Measurements from ENCODE around the gene EMX1.

DNA sequence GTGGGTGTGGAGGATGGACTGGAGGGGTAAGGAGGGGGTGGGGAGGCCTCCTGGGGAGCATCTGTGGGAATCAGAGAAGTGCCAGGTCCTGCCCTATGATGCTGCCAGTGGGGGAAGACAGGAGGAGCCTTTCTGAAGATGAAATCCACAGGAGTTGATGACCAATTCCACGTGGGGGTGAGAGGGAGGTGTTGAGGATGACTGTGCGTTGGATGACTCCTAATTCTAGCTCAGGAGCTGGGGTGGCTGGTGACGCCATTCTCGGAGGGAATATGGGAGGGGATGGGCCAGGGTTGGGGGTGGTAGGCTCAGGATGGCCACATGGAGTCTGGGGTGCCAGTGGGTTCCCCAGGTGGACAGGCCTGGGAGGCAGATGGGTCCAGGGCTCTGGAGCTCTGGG lies 32.3 kb downstream of the EMX1 start:
- TF ChIP-seq POLR2AphosphoS5 (IDR thresholded peaks at IDR 0.05; ENCODE audit: borderline replicate concordance, low read depth, low read length) (no peak), FOXP2 (optimal IDR thresholded peaks at IDR 0.05; ENCODE audit: control extremely low read depth, extremely low read length, insufficient read depth) (no peak)

All from SK-N-MC (cell line).